ENCODE results near the gene OCSTAMP.

Gene OCSTAMP

DNA sequence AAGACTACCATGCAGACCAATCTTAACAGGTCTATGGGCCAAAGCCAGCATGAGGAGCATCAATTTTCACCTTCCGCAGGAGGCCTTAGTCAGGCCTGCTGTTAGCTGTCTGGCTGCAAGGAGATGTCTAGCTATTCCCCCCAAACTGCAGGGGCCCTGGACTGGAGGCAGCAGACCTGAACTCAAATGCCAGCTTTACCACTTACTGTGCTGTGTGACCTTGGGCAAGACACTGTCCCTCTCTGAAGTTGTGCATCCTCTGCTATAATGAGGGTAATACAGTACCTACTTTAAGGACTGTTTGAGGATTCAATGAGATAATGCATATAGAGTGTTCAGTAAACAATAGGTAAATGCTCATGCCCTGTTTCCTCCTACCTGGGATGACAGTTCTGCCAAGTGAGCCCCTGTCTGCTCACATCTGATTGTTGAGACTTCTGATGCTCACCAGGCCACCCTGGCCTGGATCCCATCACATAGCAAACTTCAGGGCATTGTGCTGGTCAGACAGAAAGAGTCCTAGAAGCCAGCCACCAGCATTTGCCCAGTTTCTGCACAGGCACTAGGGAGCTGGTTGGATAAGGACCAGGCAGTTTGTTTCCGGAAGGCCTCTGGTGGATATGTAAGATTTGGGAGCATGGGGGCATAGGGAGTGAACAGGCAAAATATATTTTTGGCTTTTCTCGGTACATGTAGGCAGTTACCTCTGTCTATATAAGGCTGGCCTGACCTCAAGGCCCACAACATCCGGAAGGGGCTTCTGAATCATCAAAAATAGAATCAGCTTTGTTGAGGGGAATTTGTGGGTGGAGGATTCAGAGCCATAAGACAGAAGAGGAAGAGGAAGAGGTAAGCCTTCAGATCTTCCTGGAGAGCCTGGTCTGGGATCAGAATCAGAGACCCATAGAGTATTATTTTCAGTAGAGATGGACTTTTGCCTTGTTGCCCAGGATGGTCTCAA is 2.3 kb upstream of the OCSTAMP start:
- ATAC-seq (replicated peaks) (peak; percentile 88), DNase-seq (peak; percentile 42)
- peak overlapping the region; percentile 94 for H3K27ac Mint-ChIP-seq
- peak overlapping the region; percentile 45 to 69 for H3K4me3 Mint-ChIP-seq
- peaks cover 44 to 60% of the 10 kb centered on the region in 2 donors for H3K4me1 Mint-ChIP-seq
- no peaks in the 10 kb centered on the region for H3K9me3 Mint-ChIP-seq
- H3K27me3 Mint-ChIP-seq, result no peaks in the 10 kb centered on the region
- H3K36me3 Mint-ChIP-seq, result no peaks in the 10 kb centered on the region

DNA sequence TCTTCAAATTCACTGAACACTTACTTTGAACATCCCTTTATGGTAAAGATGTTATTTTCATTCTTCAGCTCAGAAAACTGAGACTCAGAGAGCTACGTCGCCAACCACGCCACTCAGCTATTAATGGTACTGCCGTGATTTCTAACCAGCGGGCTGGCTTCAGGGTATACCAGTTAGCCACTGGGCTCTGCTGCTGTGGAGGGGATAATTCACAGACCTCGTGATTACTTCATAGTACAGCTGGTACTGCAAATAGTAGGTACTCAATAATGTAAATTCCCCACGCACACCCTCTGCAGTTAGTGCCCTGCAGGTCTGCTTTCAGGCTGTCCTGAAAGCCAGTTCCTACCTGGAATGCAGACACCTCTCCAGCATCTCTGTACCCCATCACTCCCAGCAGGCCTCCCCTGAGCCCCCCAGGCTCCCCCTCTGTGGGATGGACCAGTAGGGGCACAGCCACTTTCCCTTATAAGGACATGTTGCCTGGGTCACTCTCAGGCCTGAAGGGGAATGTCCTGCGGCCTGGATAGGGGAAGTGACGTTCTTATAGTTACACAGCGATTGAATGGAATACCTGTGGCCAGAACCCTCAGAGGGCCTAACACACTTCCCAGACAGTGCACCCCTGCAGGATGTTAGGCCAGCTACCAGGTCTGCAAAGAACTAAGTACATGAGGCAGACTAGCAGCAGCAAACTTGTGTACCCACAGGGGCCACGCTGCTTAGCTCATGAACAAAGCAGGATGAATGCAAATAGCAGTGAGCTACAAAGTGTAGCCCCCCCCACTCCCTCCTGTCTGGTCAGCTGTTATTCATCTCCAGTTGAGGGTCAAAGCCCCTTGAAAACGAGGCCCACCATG is 1.3 kb upstream of the OCSTAMP start:
- Mint-ChIP-seq H3K27me3 (no peaks in the 10 kb centered on the region), H3K36me3 (no peaks in the 10 kb centered on the region), H3K4me3 (no peak overlapping the region), H3K27ac (no peak overlapping the region), H3K4me1 (peaks cover 39 to 54% of the 10 kb centered on the region in 2 donors), H3K9me3 (no peaks in the 10 kb centered on the region)
- DNase-seq, result no peak
- peak; percentile 22 to 60 for ATAC-seq (replicated peaks)

DNA sequence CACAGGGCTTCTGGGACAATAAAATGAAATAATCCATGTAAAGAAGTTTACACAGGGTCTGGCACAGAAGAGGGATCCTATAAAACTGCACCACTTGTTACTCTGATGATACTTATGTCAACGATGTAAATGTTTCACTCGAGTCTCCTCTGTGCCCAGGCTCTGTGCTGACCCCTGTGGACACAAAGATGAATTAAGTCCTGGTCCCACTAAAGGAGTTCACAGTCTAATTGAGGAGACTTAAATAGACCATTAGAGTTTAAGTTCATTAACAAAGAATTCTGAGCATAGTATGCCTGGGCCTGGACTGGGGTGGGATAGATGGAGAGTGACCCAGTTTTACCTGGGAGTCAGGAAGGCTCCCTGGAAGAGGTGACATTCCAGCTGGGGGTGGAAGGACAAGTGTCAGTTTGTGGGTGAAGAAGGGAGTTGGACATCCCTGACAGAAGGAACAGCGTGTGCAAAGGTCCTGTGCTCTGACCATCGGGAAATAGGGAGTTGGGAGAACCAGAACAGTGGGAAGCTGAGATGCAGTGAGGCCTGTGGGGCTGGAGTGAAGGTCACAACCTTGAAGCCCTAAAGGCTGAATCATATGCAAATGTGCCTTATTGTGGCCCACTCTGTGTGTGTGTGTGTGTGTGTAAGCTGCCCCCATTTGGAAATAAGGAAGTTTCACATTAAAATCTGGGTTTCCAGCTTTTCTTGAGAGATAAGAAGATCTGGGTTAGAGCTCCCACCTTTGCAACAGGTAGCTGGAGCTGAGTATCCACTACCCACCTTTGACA is 1.1 kb downstream of the OCSTAMP start:
- H3K9me3 Mint-ChIP-seq, result no peaks in the 10 kb centered on the region
- ATAC-seq (replicated peaks) (no peak), DNase-seq (no peak)
- H3K27ac Mint-ChIP-seq, result no peak overlapping the region
- no peaks in the 10 kb centered on the region for H3K36me3 Mint-ChIP-seq
- H3K27me3 Mint-ChIP-seq, result no peaks in the 10 kb centered on the region
- peaks cover 34 to 47% of the 10 kb centered on the region in 2 donors for H3K4me1 Mint-ChIP-seq
- no peak overlapping the region for H3K4me3 Mint-ChIP-seq

DNA sequence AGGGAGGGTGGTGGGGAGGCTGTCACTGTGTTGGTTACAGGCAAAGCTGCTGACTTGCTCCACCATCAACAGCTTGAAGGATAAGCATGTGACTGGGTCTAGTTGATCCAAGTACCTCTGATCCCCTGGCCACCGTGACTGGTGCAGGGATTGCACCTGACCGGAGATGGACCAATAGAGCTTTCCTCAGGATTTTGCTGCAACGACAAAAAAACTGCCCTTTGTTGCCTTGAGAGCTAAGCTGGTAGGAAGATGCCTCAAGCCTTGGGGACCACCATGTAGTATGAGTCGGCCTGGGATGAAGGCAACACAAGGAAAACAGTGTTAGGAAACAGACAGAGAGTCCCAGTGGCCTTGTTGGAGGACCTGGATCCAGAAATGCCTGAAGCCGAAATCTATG is 1.8 kb downstream of the OCSTAMP start:
- H3K4me1 Mint-ChIP-seq, result peaks cover 34 to 51% of the 10 kb centered on the region in 2 donors
- H3K9me3 Mint-ChIP-seq, result no peaks in the 10 kb centered on the region
- no peaks in the 10 kb centered on the region for H3K36me3 Mint-ChIP-seq
- no peaks in the 10 kb centered on the region for H3K27me3 Mint-ChIP-seq
- H3K27ac Mint-ChIP-seq, result no peak overlapping the region
- ATAC-seq (replicated peaks) (no peak), DNase-seq (no peak)
- no peak overlapping the region for H3K4me3 Mint-ChIP-seq

DNA sequence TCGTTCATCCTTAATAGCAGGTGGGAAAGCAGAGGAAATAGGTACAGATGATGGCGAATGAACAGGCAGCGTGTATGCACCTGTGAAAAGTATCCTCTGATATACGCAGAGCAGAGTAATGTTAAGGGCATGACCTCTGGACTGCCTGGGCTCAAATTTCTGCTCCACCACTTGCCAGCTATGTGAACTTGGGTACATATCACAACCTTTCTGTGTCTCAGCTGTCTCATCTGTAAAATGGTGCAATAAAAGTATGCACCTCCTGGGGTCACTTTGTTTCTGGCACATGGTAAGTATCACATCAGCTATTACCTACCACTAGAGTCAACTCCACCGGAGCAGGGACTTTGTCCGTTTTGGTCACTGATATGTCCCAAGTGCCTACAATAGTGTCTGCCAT is 2.5 kb downstream of the OCSTAMP start:
- H3K4me1 Mint-ChIP-seq, result peaks cover 29 to 46% of the 10 kb centered on the region in 2 donors
- ATAC-seq (replicated peaks) (no peak), DNase-seq (no peak)
- no peaks in the 10 kb centered on the region for H3K36me3 Mint-ChIP-seq
- H3K27me3 Mint-ChIP-seq, result peaks cover 0 to 4% of the 10 kb centered on the region in 2 donors
- H3K27ac Mint-ChIP-seq, result no peak overlapping the region
- H3K9me3 Mint-ChIP-seq, result no peaks in the 10 kb centered on the region
- H3K4me3 Mint-ChIP-seq, result no peak overlapping the region

DNA sequence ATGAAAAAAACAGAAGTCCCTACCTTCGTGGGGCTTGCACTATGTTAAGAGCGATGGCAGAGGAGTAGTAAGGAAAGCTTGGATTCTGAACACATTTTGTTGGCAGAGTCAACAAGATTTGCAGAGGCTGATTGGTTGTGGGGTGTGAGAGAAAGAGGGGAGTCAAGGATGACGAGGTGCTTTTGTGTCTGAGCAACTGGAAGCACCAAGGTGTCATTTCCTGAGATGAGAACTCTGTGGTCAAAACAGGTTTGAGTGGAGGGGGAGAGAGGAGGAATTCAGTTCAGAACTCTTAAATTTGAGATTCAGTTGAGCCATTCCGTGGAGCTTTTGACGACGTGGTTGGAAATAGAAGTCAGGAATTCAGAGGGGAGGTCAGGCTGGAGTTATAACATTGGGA is 3.5 kb downstream of the OCSTAMP start:
- H3K9me3 Mint-ChIP-seq, result no peaks in the 10 kb centered on the region
- ATAC-seq (replicated peaks) (no peak), DNase-seq (no peak)
- H3K4me1 Mint-ChIP-seq, result peaks cover 20 to 35% of the 10 kb centered on the region in 2 donors
- no peaks in the 10 kb centered on the region for H3K36me3 Mint-ChIP-seq
- H3K27ac Mint-ChIP-seq, result no peak overlapping the region
- peaks cover 0 to 7% of the 10 kb centered on the region in 2 donors for H3K27me3 Mint-ChIP-seq
- H3K4me3 Mint-ChIP-seq, result no peak overlapping the region

DNA sequence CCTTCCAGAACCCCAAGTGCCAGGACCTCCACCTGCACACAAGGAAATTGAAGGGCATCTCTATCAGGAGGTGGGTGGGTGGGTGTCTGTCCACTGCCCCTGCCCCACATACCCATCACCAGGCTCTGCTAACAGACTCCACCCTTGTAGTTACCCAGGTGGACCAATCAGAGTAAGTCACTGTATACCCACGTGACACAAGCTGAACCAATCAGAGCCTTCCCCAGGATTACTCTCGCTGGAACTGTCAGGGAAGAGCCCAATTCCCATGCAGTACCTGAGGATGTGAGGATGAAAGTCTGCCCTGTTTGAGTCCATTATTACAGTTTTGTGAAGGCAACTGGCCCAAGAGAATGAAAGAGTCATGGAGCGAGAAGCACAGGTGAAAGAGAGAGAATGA is 4.2 kb downstream of the OCSTAMP start:
- DNase-seq (no peak), ATAC-seq (replicated peaks) (no peak)
- Mint-ChIP-seq H3K27me3 (peaks cover 0 to 7% of the 10 kb centered on the region in 2 donors), H3K27ac (no peak overlapping the region), H3K36me3 (no peaks in the 10 kb centered on the region), H3K4me1 (peaks cover 14 to 29% of the 10 kb centered on the region in 2 donors), H3K9me3 (no peaks in the 10 kb centered on the region), H3K4me3 (no peak overlapping the region)

DNA sequence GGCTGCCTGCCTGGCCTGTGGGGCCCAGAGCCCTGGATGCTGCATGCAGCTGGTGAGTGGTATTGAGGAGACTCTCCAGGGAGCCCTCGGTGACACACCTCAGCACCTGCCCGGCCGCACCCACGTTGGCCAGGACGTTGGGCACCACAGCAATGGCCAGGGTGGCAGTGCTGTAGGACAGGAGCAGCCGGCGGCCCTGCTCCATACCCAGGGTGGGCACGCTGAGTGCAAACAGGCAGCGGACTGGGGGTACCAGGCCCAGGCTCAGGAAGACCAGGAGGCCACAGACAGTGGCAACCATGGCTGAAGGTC is 4.7 kb downstream of the OCSTAMP start:
- H3K27ac Mint-ChIP-seq, result no peak overlapping the region
- H3K9me3 Mint-ChIP-seq, result no peaks in the 10 kb centered on the region
- H3K27me3 Mint-ChIP-seq, result peaks cover 0 to 7% of the 10 kb centered on the region in 2 donors
- peaks cover 11 to 24% of the 10 kb centered on the region in 2 donors for H3K4me1 Mint-ChIP-seq
- H3K4me3 Mint-ChIP-seq, result no peak overlapping the region
- no peaks in the 10 kb centered on the region for H3K36me3 Mint-ChIP-seq
- ATAC-seq (replicated peaks), result no peak
- DNase-seq, result no peak

DNA sequence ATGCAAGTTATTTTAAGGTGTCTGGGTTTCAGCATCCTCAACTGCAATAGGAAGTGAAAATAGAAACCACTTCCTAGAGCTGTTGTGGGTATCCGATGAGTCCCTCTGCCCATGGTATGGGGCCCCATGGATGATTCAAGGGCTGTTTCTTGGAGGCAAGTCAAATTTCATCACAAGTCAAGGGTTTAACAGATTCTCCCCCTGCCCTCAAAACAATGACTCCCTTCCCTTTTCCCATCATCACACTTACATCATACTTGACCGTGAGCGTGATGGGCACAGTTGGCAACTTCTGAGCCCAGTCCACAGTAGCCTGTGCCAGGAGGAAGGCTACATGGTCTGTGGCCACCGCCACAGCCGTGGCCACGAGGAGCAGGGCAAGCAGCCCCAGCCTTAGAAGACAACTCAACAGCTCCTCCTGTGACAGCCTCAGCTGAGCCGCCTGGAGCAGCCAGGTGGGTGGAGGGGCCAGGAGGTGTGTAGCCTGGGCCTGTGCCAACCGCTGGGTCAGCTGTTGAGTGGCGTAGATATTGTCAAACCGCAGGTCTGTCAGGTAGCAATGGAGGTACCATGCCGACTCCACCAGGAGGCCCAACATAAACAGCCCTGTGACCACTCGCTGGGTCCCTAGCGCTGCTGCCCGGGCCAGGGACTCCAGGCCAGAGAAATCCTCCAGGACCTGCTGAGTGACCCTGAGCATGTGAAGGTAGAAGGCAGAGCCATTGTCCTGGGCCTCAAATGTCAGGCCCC is 5.2 kb downstream of the OCSTAMP start:
- peaks cover 0 to 7% of the 10 kb centered on the region in 2 donors for H3K27me3 Mint-ChIP-seq
- ATAC-seq (replicated peaks) (peak; percentile 85 to 90), DNase-seq (no peak)
- H3K9me3 Mint-ChIP-seq, result no peaks in the 10 kb centered on the region
- no peaks in the 10 kb centered on the region for H3K36me3 Mint-ChIP-seq
- H3K4me3 Mint-ChIP-seq, result no peak overlapping the region
- no peak overlapping the region for H3K27ac Mint-ChIP-seq
- H3K4me1 Mint-ChIP-seq, result peaks cover 8 to 18% of the 10 kb centered on the region in 2 donors

DNA sequence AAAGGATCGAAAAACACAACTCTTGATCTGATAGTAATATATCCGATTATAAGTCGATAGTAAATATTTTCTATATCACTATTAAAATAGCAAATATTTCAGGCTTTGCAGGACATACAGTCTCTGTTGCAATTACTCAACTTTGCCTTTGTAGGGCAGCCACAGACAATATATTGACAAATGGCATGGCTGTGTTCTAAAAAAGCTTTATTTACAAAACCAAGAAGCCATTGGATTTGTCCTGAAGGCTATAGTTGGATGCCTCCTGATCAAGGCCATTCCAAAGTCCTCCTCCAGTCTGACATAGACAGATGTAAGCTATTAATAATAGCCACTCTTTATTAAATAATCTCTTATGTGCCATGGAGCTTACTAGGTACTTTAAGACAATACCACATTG is 5.9 kb downstream of the OCSTAMP start:
- H3K4me3 Mint-ChIP-seq, result no peak overlapping the region
- peaks cover 0 to 7% of the 10 kb centered on the region in 2 donors for H3K27me3 Mint-ChIP-seq
- no peak overlapping the region for H3K27ac Mint-ChIP-seq
- DNase-seq (no peak), ATAC-seq (replicated peaks) (peak in 1 of 2 donors; percentile 21)
- H3K4me1 Mint-ChIP-seq, result peaks cover 7 to 16% of the 10 kb centered on the region in 2 donors
- no peaks in the 10 kb centered on the region for H3K36me3 Mint-ChIP-seq
- H3K9me3 Mint-ChIP-seq, result no peaks in the 10 kb centered on the region

DNA sequence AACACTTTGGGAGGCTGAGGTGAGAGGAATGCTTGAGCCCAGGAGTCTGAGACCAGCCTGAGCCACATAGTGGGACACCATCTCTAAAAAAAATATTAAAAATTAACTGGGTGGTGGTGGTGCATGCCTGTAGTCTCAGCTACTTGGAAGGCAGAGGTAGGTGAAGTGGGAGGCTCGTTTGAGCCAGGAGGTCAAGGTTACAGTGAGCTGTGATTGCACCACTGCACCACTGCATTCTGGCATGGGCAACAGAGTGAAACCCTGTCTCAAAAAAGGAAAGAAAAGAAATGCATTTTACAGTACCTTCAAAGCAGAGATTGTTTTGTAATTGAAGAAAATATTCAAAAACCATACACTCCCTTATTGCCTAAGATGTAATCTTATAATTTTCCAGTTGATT is 6.5 kb downstream of the OCSTAMP start:
- no peak overlapping the region for H3K4me3 Mint-ChIP-seq
- H3K9me3 Mint-ChIP-seq, result no peaks in the 10 kb centered on the region
- no peaks in the 10 kb centered on the region for H3K36me3 Mint-ChIP-seq
- peaks cover 7 to 16% of the 10 kb centered on the region in 2 donors for H3K4me1 Mint-ChIP-seq
- H3K27me3 Mint-ChIP-seq, result peaks cover 5 to 13% of the 10 kb centered on the region in 2 donors
- DNase-seq (no peak), ATAC-seq (replicated peaks) (no peak)
- H3K27ac Mint-ChIP-seq, result no peak overlapping the region

DNA sequence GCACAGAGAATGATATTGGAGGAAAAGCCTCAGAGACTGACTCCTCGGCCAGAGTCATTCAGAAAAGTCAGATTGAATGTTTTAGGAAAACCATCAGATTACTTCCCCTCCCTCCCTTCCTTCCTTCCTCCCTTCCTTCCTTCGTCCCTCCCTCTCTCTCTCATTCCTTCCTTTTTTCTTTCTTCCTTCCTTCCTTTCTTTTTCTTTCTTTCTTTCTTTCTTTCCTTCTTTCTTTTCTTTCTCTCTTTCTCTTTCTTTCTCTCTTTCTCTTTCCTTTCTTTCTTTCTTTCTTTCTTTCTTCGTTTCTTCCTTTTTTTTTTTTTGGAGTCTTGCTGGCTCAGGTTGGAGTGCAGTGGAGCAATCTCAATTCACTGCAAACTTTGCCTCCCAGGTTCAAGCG is 7.4 kb downstream of the OCSTAMP start:
- Mint-ChIP-seq H3K9me3 (no peaks in the 10 kb centered on the region), H3K27me3 (peaks cover 5 to 22% of the 10 kb centered on the region in 2 donors), H3K4me3 (no peak overlapping the region), H3K27ac (no peak overlapping the region), H3K4me1 (peaks cover 7 to 16% of the 10 kb centered on the region in 2 donors), H3K36me3 (no peaks in the 10 kb centered on the region)
- DNase-seq, result no peak
- no peak for ATAC-seq (replicated peaks)

DNA sequence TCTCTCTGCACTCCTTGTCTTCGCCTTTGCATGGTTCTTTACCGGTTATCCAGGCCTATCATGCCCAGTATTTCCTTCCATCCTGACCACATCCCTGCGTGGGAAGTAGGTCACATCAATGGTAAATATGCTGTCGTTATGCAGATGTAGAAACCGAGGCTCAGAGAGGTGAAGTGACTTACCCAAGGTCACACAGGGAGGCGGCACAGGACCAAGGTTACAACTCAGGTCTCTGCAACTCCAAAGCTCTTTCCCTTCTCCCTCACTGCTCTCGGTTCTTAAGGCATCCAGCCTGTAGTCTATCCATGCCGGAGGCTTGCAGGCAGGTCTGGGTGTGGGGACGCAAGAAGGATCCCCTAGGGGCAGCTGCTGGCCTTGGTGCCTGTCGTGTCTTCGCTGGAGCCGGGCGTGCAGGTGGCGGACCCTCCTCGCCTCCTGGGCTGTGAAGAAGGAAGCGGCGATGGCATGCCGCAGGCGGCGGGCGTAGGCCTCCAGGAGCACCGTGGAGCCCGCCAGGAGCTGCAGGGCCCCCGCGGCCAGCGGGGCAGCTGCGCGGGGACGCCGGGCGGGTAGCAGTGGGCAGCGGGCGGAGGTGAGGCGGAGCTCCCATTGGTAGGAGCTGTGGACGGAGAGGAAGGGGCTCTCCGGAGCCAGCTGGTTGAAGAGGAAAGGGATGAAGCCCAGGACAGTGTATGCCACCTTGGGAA is 9.1 kb downstream of the OCSTAMP start:
- DNase-seq (no peak), ATAC-seq (replicated peaks) (no peak)
- peaks cover 7 to 16% of the 10 kb centered on the region in 2 donors for H3K4me1 Mint-ChIP-seq
- H3K27me3 Mint-ChIP-seq, result peaks cover 5 to 34% of the 10 kb centered on the region in 2 donors
- H3K36me3 Mint-ChIP-seq, result no peaks in the 10 kb centered on the region
- H3K4me3 Mint-ChIP-seq, result no peak overlapping the region
- H3K27ac Mint-ChIP-seq, result no peak overlapping the region
- no peaks in the 10 kb centered on the region for H3K9me3 Mint-ChIP-seq
